ENCODE data around the gene S1PR4. TPM values are rescaled to one million over a fixed set of nuclear protein-coding genes. Genes with fewer than 3 reads are reported as not detected.

The S1PR4 gene
- total RNA-seq, 1 experiment from 2014 or later, result 0.28 TPM

DNA sequence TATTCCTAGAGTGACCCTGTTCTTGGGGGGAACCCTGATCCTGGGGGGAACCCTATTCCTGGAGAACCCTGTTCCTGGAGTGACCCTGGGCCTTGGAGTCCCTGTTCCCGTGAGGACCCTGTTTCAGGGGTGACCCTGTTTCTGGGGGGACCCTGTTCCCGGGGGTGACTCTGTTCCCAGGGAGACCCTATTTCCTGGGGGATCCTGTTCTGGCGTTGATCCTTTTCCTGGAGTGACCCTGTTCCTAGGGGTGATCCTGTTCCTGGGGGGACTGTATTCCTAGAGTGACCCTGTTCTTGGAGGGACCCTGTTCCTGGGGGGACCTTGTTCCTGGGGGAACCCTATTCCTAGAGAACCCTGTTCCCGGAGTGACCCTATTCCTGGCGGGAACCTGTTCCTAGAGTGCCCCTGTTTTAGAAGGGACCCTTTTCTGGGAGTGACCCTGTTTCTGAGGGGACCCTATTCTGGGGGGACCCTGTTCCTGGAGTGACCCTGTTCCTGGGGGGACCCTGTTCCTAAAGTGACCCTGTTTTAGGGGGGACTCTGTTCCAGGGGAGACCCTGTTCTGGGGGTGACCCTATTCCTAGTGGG is 27.7 kb upstream of the S1PR4 start:
- TF ChIP-seq, protein P1, sequence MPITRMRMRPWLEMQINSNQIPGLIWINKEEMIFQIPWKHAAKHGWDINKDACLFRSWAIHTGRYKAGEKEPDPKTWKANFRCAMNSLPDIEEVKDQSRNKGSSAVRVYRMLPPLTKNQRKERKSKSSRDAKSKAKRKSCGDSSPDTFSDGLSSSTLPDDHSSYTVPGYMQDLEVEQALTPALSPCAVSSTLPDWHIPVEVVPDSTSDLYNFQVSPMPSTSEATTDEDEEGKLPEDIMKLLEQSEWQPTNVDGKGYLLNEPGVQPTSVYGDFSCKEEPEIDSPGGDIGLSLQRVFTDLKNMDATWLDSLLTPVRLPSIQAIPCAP (CRISPR knock-in tag; IDR thresholded peaks at IDR 0.05), result no peak
- TF ChIP-seq ZBTB43 (CRISPR knock-in tag; IDR thresholded peaks at IDR 0.05) (no peak), NFE2L1 (CRISPR knock-in tag; IDR thresholded peaks at IDR 0.05) (no peak), ARID4B (CRISPR knock-in tag; IDR thresholded peaks at IDR 0.05; ENCODE audit: borderline replicate concordance) (no peak), GTF2I (CRISPR knock-in tag; conservative IDR thresholded peaks at IDR 0.05) (no peak)
- CTCF ChIA-PET, result interaction anchor here (1.1 to 2.2 kb wide), 5 partner anchors 13 to 200 kb away, joined by 3 to 9 read pairs (median 6); no protein-coding TSS in a partner anchor
- Mint-ChIP-seq H3K27me3 (ENCODE audit: low read depth) (no peaks in the 10 kb centered on the region; the same call in 1 of the 2 replicates), H3K4me1 (peaks cover 3% of the 10 kb centered on the region; the same call in 1 of the 2 replicates), H3K27ac (no peak overlapping the region), H3K36me3 (no peaks in the 10 kb centered on the region), H3K9me3 (no peaks in the 10 kb centered on the region), H3K4me3 (no peak overlapping the region)
- ATAC-seq, result no peak
- no peak for DNase-seq (ENCODE audit: low spot score)
- POLR2A ChIA-PET, result no interaction called here

DNA sequence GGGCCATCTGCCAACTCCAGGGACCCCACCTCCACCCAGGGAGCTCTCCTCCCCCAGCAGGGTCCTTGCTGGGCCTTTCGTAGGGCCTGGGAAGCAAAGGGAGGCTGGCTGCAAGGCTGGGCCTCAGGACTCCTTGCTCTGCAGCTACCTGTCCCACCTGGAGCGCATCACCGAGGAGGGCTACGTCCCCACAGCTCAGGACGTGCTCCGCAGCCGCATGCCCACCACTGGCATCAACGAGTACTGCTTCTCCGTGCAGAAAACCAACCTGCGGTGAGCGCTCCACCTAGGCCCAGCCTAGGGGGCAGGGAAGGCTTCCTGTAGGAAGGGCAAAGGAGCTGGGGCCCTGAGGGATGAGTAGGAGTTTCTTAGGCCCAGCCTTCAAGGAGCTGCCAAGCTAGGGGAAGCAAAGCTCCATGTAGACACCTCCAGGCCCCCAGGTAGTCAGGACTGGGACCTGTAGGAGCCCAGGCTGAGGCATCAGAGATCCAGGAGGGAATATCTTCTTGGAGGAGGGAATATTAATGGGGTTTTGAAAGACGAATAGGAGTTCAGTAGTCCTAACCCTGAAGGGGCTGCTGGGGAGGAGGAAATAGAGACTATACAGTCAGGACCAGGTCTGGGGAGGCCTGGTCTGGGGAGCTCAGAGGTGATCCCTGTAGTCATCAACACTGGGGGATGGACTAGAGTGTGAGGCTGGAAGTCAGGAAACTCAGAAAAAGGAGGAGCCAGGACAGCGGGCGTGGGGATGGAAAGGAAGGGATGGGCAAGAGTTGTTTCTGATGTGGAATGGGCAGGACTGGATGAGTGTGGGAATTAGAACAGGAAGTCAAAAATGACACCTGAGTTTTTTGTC is 26.8 kb upstream of the S1PR4 start:
- no peaks in the 10 kb centered on the region for H3K36me3 Mint-ChIP-seq
- TF ChIP-seq, protein P2, sequence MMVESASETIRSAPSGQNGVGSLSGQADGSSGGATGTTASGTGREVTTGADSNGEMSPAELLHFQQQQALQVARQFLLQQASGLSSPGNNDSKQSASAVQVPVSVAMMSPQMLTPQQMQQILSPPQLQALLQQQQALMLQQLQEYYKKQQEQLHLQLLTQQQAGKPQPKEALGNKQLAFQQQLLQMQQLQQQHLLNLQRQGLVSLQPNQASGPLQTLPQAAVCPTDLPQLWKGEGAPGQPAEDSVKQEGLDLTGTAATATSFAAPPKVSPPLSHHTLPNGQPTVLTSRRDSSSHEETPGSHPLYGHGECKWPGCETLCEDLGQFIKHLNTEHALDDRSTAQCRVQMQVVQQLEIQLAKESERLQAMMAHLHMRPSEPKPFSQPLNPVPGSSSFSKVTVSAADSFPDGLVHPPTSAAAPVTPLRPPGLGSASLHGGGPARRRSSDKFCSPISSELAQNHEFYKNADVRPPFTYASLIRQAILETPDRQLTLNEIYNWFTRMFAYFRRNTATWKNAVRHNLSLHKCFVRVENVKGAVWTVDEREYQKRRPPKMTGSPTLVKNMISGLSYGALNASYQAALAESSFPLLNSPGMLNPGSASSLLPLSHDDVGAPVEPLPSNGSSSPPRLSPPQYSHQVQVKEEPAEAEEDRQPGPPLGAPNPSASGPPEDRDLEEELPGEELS (CRISPR knock-in tag; IDR thresholded peaks at IDR 0.05), result no peak
- TF ChIP-seq, protein P3, sequence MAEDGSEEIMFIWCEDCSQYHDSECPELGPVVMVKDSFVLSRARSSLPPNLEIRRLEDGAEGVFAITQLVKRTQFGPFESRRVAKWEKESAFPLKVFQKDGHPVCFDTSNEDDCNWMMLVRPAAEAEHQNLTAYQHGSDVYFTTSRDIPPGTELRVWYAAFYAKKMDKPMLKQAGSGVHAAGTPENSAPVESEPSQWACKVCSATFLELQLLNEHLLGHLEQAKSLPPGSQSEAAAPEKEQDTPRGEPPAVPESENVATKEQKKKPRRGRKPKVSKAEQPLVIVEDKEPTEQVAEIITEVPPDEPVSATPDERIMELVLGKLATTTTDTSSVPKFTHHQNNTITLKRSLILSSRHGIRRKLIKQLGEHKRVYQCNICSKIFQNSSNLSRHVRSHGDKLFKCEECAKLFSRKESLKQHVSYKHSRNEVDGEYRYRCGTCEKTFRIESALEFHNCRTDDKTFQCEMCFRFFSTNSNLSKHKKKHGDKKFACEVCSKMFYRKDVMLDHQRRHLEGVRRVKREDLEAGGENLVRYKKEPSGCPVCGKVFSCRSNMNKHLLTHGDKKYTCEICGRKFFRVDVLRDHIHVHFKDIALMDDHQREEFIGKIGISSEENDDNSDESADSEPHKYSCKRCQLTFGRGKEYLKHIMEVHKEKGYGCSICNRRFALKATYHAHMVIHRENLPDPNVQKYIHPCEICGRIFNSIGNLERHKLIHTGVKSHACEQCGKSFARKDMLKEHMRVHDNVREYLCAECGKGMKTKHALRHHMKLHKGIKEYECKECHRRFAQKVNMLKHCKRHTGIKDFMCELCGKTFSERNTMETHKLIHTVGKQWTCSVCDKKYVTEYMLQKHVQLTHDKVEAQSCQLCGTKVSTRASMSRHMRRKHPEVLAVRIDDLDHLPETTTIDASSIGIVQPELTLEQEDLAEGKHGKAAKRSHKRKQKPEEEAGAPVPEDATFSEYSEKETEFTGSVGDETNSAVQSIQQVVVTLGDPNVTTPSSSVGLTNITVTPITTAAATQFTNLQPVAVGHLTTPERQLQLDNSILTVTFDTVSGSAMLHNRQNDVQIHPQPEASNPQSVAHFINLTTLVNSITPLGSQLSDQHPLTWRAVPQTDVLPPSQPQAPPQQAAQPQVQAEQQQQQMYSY (CRISPR knock-in tag; IDR thresholded peaks at IDR 0.05), result no peak
- TF ChIP-seq FOXP1 (CRISPR knock-in tag; IDR thresholded peaks at IDR 0.05; ENCODE audit: borderline replicate concordance), result no peak
- POLR2A ChIA-PET, result no interaction called here

More for the DNA sequence above, 26.8 kb upstream of the S1PR4 start:
- no peaks in the 10 kb centered on the region for H3K9me3 Mint-ChIP-seq
- no peak; the same call in 1 of the 2 replicates for ATAC-seq
- DNase-seq (ENCODE audit: low spot score), result no peak
- no peaks in the 10 kb centered on the region; the same call in 1 of the 2 replicates for H3K27me3 Mint-ChIP-seq (ENCODE audit: low read depth)
- H3K4me3 Mint-ChIP-seq, result no peak overlapping the region
- H3K27ac Mint-ChIP-seq, result no peak overlapping the region
- peaks cover 3% of the 10 kb centered on the region; the same call in 1 of the 2 replicates for H3K4me1 Mint-ChIP-seq
- CTCF ChIA-PET, result interaction anchor here (0.8 to 2.2 kb wide), 6 partner anchors 12 to 201 kb away, joined by 3 to 9 read pairs (median 6); no protein-coding TSS in a partner anchor
